COR-L47 (cell line): ENCODE data around the gene NAV2.

Experiments used
- DNase-seq: peaks from one replicate; lab custom pipeline; 2025; lab: John Stamatoyannopoulos, UW

The NAV2 gene

DNA sequence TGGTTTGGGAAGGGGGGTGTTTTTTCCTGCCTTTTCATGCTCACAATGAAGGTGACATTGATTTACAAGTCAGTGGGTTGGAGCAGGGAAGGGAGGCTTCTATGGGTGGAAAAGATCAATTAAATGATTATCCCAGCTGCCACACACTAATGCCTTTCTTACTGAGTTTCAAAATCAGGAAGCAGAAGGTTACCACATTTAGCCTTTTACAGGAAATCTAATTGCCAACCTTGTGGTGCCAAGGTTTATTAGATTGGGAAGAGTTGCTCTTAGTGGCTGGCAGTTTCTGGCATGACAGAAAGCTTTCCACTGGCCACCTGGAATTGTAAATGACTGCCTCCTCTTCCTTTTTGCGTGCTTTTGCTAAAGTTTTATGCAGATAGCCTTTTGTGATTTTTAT, 98.7 kb downstream of the NAV2 start:
- no peak for DNase-seq

DNA sequence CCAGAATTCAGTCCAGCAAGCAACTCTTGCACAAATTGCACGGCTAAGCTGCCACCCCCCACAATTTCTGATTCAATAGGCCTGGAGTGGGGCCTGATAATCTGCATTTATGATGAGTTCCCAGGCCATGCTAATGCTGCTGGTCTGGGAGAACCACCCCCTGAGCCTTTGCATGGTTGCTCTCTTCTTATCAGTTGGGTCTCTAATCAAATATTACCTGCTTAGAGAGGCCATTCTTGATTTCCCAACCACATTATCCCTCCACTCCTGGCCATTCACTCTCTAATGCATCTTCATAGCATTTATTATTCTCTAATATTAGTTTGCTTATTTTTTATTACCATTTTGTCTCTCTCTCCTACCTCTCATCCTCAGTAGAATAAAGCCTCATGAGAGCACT, 99.5 kb downstream of the NAV2 start:
- no peak for DNase-seq

DNA sequence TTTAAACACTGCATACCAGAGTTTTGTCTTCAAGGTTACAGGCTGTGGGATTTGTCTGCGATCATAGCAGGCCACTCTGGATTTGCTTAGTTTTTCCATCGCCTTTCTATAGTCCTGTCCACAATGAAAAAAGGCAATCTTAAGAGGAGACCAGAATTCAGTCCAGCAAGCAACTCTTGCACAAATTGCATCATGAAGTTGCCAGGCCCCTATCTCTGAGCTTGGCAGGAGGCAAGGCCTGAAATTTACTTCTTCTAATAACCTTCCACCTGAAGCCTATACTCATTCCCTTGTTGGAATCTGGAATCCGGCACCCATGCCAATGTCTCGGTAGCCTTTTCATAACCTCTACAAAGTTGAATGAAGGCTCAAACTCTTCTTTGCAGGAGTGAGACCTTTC, 100.1 kb downstream of the NAV2 start:
- DNase-seq: no peak

DNA sequence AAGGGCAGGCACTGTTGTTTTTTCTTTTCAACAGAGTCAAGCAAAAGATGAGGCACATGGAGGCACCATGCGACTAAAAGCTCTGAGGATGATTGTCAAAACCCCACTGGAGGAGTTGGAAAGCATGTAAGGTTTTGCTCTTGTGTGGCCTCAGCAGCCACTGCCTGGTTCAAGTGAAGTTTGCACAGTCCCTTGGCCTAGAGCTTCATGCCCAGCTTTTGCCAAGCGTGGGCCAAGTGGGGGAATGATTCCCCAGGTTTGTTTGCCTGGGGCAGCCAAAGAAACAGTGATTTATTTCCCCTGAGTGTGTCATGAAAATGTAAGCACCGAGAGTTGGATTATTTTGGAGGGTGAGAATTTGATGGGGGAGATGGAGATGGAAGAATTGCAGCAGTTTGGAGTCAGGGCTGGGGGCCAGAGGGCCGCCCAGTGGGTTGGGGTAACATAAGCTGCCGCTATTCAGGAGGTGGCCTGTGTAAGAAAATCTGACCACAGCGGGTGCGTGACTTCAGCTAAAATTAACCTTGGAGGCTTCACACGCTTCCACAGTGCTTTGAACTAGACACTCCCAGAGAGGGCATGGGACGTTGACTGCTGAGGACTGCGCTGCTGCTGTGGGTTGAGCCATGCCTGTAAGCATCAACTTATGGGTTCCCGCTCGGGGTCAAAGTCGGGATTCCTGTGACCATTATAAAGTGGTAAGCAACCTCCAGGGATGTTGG, 100.7 kb downstream of the NAV2 start:
- DNase-seq: no peak

DNA sequence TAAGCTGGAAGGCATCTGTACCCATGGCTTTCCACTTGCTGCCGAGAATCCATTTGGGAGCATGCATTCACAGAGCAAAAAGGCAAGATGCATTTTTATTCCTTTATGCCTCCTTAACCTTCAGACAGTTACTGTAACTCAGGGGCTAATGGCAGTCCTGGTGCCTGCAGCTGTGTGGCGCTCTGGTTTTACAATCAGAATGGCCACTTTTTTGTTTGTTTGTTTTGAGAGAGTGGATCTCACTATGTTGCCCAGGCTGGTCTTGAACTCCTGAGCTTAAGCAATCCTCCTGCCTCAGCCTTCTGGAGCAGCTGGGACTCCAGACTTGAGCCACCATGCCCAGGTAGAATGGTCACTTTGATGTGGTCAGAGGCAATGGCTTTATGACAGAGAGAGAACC, 101.8 kb downstream of the NAV2 start:
- DNase-seq: no peak

DNA sequence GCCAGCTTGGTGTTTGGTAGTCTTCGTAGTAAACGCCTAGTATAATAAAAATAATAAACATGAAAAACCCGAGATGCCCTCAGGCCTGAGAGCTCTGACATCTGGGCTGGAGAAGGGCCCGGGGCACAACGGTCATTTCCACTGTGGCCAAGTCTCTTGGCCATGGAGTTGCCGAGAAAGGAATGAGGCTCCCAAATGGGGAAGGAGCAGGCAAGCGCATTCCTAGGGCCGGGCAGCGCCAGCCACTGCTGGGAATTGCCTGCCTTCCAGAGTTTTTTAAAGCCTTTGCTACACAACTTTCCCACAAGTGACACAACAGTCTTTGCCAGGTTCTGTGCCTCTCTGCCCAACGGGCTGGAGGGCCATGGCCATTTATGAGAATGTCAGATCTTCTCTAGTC, 103.4 kb downstream of the NAV2 start:
- no peak for DNase-seq

DNA sequence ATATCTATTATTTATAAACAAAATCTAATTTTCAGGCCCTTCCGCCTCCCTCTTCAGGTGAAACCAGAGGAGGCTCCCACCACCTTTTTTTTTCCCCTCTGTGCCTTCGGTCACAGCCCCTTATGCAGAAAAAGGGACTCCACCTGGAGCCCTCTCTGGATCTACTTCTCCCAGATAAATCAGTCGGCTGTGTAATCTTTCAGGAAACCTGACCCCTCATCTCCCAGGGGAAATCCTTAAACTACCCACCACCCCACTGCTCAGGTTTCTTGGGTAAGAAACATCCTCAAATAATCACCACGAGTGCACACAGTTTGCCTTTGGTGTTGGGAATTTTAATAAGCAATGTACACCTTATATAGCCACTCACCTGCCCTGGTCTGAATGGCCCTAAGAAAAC, 104.2 kb downstream of the NAV2 start:
- no peak for DNase-seq

DNA sequence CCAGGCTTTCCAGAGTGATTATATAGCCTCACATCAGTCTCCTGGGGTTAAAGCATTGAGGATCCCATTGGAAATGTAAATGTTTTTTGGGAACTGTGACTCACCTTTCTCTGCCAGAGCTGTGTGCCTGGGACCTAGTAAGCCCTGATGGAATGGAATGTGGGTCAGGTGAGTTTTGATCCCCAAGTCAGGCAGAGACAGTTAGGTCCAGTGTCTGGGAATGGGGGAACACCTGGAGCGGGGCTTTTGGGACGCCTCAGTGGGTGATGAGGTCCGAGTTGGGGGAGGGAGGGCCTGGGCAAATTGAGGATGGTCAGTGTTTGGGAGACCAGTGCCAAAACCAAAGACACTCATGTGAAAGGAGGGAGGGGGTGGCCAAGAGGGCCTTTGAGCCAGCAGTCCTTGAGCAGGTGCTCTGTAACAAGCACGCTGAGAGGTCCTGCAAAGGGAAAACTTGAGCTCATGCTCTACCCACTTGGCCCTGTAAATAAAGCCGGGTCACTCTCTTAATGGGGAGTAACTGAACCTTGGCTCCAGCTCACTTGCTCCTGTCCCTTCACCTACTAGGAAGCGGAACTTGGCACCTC, 104.7 kb downstream of the NAV2 start:
- DNase-seq: no peak

DNA sequence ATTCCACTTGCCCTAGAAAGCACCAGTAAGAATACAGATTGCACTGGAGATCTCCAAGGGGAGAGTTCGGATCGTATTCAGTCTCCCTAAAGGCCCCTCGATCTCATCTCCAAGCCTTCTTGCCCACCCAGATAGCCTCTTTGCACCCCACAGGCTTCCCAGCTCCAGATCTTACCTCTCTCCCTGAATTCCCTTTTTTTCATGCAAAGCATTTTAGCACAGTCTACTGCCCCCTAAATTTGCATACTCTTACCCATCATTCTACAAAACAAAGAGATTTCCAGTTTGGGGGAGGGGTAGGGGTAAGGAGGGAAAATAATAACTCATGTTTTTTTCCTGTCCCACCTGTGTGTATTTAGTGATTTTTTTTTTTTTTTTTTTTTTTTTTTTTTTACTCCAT, 105.2 kb downstream of the NAV2 start:
- no peak for DNase-seq

DNA sequence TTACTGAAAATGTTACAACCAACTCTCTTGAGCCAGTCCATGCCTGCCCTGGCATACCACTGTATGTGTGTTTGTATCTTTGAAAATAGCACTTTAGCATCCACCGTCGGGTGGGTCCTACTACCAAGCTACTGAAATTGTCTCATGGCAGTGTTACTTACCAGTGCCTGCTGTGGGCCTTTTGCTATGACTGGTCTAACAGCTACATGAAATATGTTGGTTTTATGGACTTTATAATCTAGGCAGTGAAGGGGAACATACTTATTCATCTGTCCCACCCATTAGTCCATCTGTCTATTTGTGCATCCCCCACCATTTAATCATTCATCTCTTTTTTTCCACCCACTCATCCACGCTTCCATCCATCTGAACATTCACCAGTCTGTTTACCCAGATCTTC, 106.0 kb downstream of the NAV2 start:
- no peak for DNase-seq

DNA sequence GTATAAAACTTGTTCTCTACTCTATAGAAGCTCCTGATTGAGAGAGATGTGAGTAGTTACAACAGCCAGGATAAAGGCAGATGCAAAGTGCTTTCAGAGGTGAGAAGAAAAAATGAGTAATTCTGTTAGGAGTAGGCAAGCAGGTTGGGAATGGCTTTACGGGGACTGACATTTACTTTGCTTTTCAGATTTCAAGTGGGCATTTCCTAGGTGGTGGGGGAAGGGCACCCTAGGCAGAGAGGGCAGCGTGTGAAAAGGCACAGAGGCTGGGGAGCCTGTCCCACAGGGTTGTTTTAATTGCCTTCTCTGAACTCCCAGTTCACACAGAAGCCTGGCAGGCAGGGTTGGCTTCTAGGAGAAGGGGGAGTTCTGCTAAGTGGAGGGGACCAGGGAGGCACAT, 106.5 kb downstream of the NAV2 start:
- DNase-seq: no peak

DNA sequence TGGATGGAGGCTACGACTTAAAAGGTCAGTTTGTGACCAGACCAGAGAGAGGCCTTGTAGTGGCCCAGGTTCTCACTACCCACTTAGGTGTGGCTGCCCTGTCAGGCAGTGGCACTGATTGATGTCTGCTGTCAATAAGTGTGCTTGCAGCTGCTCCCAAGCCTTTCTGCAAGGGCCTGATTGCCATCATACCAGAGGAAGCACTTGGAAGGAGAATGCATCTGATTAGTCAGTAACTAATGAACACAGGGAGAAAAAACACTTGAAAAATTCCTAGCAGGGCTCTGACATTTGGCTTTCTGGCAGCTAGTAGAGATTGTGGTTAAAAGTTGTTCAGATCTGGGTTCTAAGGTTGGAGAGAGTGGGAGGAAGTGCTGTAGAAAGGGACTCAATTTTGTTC, 107.5 kb downstream of the NAV2 start:
- DNase-seq: no peak

DNA sequence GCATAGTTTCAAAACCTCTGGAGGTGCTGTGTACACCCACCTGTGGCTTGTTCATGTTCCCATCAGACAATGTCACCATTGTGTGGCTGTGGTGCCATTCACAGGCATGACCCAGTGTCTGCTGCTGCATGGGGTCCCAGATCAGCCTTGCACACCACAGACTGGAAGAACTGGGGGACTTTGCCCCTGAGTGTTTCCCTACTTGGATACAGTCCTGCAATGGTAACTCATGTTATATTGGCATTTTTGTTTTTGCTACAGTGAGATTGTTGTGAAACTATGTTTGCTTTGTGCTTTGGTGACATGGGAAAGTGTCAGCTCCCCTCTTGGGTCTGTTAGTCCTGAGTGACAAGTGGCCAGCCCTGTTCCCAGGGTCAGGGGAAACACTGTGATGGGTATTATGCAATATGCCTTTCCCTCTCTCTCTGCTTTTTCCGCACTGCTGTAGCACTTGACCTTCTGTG, 108.8 kb downstream of the NAV2 start:
- no peak for DNase-seq

DNA sequence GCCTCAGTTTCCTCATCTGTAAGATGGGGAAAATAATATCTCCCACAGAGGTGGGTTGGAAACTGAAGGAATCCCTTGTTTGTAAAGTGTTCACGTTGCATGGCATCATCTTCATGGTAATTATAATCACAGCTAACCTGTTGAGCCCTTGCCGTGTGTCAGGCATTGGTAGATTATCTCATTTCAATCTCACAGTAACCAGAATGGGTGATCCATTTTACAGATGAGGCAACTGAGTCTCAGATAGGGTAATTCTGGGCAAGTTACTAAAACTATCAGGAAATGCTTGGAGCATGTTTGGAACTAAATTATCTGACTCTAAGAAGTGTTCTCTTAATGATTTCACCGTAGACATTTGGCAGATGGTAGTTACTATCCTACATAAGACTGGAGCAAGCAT, 109.4 kb downstream of the NAV2 start:
- DNase-seq: no peak

DNA sequence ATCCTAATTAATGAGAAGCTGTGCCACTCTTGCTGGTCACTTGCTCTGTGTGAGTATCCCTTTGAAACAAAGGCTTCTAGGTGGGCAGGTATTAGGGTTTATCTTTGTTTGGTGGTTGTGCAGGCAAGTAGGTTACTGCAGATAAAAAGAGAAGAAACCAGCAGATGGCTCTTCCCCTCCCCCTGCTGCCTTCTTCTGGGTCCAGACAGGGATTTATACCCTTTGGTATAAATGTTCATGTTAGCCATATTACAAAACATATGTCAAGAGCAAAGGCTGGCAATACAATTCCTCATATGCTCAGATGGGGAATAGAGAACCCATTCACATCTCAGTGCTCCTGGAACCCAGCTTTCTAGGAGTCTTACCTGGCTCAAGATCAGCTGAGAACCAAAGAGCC, 109.9 kb downstream of the NAV2 start:
- no peak for DNase-seq

DNA sequence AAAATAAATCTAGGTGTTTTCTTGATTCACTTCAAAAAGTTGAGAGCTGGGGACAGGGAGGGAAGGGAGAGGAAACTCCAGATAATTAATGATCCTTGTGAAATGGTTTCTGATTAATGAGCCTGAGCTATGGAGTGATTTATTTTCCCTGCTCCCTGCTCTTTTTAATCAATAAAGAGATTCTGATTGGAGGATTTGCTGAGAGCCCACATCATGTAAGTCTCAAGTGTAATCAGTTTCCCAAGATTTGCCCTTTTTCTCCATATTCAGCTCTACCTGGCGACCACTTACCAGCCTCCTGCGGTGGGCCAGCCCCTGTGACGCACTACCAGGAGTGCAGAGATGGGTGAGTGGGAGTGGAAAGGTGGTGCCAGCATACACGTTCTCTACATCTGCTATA, 114.0 kb downstream of the NAV2 start:
- no peak for DNase-seq

DNA sequence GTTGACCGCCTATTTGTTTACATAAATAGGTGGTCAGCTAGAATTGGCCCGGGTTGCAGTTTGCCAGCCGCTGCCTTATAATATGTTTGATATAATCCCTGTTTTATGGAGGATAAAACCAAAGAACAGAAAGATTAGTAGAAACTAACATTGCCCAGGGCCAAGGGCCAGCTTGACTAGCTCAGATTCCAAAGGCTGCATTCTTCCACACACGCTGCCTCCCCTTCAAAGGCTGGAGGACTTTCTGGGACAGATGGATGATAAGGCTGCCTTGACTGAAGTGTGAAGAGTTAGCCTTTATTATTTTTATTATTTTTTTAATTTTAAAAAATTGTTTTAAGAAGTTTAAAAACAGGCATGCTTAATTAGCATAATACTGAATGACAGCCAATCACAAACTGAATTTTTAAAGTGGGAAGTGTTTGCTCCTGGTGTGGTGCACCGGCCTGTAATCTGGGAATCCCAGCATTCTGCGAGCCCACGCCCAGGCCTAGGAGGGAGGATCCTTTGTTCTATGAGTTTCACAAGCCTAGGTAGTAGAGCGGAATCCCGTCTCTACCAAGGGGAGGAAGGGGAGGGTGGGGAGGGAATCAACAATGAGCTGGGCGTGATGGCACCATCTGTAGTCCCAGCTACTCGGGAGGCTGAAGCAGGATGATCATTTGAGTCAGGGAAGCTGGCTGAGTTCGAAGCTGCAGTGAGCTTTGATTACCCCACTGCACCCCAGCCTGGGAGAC, 114.9 kb downstream of the NAV2 start:
- DNase-seq: no peak

DNA sequence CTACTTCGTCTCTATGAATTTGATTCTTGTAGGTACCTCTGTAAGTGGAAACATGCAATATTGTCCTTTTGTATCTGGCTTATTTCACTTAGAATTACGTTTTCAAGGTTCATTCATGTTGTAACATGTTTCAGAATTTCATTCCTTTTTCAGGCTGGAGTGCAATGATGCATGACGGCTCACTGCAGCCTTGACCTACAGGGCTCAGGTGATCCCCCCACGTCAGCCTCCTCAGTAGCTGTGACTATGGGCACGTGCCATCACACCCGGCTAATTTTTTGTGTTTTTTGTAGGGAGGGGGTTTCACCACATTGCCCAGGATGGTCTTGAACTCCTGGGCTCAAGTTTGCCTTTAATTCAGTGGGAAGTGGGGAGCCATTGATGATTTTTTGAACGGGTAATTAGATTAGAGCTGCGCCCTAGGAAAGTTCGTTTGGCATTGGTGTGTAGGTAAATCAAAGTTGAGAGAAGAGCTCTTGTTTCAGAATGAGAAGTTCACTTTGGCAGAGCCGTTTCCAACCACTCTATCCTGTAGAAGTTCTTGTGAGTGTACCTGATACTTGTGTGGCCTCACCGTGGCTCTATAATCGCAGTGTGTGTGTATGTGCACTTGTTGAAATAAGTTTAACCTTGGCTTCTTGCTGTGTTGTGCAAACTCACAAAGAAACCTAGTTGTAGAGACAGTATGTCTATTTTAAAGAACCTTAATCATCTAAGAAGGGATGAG, 115.9 kb downstream of the NAV2 start:
- no peak for DNase-seq

DNA sequence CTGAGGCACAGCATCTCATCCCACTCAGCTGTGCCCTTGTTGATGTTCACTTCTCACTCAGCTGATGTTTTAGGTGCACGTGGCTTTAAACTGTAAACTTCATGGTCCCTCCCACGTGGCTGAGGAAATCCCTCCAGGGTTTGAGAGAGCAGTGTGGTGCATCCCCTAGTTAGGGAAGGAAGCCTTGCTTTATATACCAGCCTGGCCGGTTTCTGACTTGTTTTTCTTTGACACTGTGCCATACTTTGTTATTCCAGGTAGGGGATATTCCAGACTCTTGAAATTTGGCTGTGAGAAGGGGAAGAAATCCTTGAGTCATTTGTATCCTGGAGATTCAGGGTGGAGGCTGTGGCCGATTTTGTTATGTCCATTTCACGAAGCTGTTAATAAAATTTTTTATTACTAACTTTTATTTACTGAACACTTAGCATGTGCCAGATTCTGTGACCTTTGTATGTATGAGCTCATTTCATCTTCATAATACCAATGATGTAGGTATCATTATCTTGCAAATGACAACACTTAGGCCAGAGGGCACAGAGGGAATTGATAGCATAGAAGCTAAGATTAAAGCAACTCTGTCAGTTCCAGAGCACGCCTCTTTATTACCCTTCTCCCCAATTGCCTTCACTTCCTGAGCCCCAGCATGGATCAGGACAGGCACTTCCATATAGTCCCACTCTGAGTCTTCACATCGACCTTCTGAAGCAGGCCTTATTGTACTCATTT, 116.6 kb downstream of the NAV2 start:
- DNase-seq: no peak

DNA sequence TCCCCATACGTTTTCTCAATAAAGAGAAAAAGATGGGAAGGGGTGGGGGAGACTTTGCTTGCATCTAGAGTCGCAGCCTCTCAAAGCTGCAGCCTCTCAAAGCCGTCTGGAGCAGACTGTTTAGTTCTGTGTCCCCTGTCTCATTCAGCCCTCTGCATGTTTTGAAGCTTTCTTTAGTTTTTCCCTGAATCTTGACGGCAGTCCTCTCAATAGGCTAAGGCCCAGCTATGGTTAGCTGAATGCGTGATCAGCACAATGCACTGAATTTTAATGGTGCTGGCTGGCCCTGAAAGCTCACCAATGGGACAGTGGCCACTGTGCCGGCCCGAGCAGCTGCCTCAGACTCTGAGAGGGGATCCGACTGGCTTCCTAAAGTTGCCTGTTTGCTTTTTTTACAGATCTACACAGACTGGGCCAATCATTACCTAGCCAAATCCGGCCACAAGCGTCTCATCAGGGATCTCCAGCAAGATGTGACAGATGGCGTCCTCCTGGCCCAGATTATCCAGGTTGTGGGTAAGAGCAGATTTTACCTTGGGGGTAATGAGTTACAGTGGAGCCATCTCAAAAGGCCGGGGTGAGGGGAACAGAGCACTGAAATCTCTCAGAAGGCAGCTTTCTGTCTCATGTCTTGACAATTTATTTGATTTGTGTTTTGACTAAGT, 119.6 kb downstream of the NAV2 start:
- DNase-seq: no peak

DNA sequence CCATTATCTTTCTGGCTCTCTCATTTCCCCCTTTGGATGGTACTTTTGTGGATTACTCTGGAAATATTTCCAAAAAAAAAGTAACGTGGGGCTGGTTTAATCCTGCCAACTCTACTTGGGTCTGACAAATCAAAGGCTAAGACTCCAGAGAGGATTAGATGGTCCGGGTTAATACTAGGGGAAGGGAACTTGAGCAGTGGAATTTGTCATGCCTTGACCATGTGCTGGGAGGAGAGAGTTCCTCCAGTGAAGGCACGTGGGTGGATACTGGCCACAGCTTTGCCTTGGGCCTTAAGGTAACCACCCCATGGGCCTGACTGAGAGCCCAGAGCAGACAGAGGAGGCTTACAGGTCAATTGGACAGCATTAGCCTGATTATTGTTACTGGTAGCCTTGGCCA, 120.3 kb downstream of the NAV2 start:
- DNase-seq: no peak

DNA sequence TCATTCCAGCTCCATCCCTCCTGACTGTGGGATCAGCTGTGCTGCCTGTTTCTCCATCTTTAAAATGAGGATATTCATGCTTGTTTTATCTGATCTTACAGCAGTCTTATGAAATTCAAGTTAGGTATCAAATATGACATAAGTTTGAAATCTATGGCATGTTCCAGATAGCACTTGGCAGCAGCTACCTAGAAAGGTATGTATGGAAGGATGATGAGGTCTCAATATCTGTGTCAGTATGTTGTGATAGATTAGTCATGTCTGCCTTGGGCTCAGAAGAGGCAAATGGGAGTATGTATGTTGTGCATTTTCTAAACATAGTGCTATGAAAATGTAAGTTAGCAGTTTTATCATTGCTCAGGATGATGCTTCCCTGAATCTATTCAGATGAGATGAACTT, 122.1 kb downstream of the NAV2 start:
- no peak for DNase-seq
